Measurements from ENCODE around the gene RXFP3.

DNA sequence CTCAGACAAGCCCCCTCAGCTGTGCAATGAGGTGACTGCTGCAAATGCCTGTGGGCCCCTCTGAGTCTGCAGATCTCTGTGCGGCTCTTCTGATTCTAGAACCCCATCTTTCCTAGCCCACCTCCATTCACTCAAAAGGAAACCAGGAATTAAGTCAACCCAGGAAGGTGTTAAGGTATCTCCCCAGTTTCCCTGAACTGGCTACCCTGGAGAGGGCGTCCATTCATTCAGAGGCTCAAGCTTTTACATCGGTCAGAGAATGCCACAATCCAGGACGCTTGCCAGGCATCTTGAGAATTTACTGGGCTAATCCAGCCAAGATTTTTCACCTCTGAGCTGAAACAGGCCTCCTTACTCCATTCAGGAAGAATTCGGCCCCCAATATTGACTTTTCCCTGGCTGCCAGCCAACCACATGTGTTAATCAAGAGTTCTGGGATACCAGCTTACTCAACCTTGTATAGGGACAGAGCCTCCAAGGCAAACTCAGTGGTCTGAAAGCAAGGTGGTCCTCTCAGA is 43.5 kb upstream of the RXFP3 start:
- TF ChIP-seq EZH2 (IDR thresholded peaks at IDR 0.05; ENCODE audit: low read length), result no peak
- TF ChIP-seq, protein P1, sequence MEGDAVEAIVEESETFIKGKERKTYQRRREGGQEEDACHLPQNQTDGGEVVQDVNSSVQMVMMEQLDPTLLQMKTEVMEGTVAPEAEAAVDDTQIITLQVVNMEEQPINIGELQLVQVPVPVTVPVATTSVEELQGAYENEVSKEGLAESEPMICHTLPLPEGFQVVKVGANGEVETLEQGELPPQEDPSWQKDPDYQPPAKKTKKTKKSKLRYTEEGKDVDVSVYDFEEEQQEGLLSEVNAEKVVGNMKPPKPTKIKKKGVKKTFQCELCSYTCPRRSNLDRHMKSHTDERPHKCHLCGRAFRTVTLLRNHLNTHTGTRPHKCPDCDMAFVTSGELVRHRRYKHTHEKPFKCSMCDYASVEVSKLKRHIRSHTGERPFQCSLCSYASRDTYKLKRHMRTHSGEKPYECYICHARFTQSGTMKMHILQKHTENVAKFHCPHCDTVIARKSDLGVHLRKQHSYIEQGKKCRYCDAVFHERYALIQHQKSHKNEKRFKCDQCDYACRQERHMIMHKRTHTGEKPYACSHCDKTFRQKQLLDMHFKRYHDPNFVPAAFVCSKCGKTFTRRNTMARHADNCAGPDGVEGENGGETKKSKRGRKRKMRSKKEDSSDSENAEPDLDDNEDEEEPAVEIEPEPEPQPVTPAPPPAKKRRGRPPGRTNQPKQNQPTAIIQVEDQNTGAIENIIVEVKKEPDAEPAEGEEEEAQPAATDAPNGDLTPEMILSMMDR (optimal IDR thresholded peaks at IDR 0.05 in 1 of 3, IDR thresholded peaks at IDR 0.05 in 1 of 3, conservative IDR thresholded peaks at IDR 0.05 in 1 of 3; ENCODE audit: extremely low read depth in 1 of 3, insufficient read depth in 2 of 3, low read length in 3 of 3), result no peak

Data from keratinocyte (primary cell).